Body of pancreas (tissue), 4 donors: Measurements from ENCODE around the gene PNMA6E. TPM values are rescaled to one million over a fixed set of nuclear protein-coding genes. Genes with fewer than 3 reads are reported as not detected.

Experiments used
- ATAC-seq: fragments of 150-250 bp; one replicate; pipeline ENCODE4 v1.9.1; 2016
- DNase-seq, 4 donors: peaks; one replicate each; pipeline ENCODE4 v3.0.0-alpha.2; 2019
- H3K27ac ChIP-seq, 4 donors: fragments of 200-600 bp; sonication (generic); 1 replicate in 3 of 4; 2 replicates in 1 of 4; pipeline versions ENCODE4 v1.5.1 to v1.6.1; 2016 to 2019; ENCODE audit warnings: mild to moderate bottlenecking in 1 of 4, mixed read lengths in 1 of 4, moderate library complexity in 1 of 4
- H3K27me3 ChIP-seq, 2 donors: fragments of 200-600 bp; sonication (generic); one replicate each; pipeline ENCODE4 v1.6.0; 2016; ENCODE audit warnings: mild to moderate bottlenecking in 1 of 2
- H3K36me3 ChIP-seq, 2 donors: fragments of 200-600 bp; sonication (generic); replicated peaks in 1 of 2; 2 replicates each; pipeline ENCODE4 v1.5.1; 2016; ENCODE audit warnings: low read depth in 2 of 2; ENCODE audit not compliant: insufficient read depth in 1 of 2
- H3K4me1 ChIP-seq: fragments of 200-600 bp; sonication (generic); one replicate; pipeline ENCODE4 v1.6.0; 2016
- H3K4me3 ChIP-seq, 2 donors: fragments of 200-600 bp; sonication (generic); 1 replicate in 1 of 2; 2 replicates in 1 of 2; pipeline ENCODE4 v1.5.1; 2016 to 2019
- H3K9me3 ChIP-seq, 3 donors: fragments of 200-600 bp; sonication (generic); 1 replicate in 2 of 3; 2 replicates in 1 of 3; pipeline ENCODE4 v1.5.1; 2016
- CTCF ChIP-seq, 7 experiments: fragments of 450-650 bp in 4 of 7; fragments of 200-600 bp in 3 of 7; sonication (generic) in 3 of 7; IDR thresholded peaks; one replicate each; pipeline ENCODE4 v1.5.1; 2016 to 2019; ENCODE audit warnings: antibody characterized with exemption in 7 of 7
- POLR2A ChIP-seq, 3 donors: fragments of 450-650 bp; IDR thresholded peaks; one replicate each; pipeline ENCODE4 v1.6.1; 2016; ENCODE audit warnings: antibody characterized with exemption in 3 of 3, mild to moderate bottlenecking in 2 of 3
- WGBS, 2 donors: methylation state at CpG; one replicate each; pipeline ENCODE4 v1.1.5; 2017; 5-methylcytosine and 5-hydroxymethylcytosine counted together
- intact Hi-C: fragments of 100-400 bp; cut with DNase I; formaldehyde crosslinking; loops from one replicate; pipeline ENCODE4 v1.15.1; 2023
- total RNA-seq, 2 donors: library from RNA; depleted of rRNA; stranded (reverse); fragments of >200 nt; gene quantifications; one replicate each; pipeline ENCODE4 v1.1.0, GENCODE V29; 2016

PNMA6E gene
- total RNA-seq, 2 donors from 2014 or later = not detected

- no peak overlapping the region for H3K4me3 ChIP-seq
- no peaks in the 10 kb centered on the region for H3K36me3 ChIP-seq
- H3K27ac ChIP-seq = no peak overlapping the region
- ATAC-seq (no peak), DNase-seq (no peak)
- TF ChIP-seq CTCF (IDR thresholded peaks at IDR 0.05) = no peak
- TF ChIP-seq POLR2A (IDR thresholded peaks at IDR 0.05) = no peak
- 48% methylated on average over 5 of the region's 5 CpGs; no CpG with 5 or more reads in 1 of the 2 donors for WGBS, 2 donors
- H3K27me3 ChIP-seq = no peaks in the 10 kb centered on the region
- no peaks in the 10 kb centered on the region for H3K9me3 ChIP-seq
- intact Hi-C loops = no loop called here
- no peaks in the 10 kb centered on the region for H3K4me1 ChIP-seq
These were observed 41.3 kb upstream of the PNMA6E start for GRCh38 chrX:153442463-153442862.

DNA sequence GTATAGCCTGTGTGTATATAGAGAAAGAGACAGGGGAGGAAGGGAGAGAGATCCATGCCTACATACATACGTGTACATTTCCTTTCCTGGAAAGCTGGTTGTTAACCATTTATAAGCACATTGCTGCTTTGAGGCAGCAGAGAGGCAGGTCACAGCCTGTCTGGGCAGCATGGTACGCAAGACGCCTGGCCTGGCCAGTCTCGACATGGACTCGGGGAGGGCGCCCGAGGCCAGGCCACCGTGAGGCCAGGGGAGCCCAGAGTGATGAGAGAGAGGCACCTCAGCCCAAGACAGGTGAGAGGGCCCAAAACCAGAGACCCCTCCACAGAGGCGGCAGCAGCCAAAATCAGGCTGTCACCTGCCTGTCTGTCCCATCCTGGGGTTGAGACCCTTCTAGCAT is 40.8 kb upstream of the PNMA6E start:
- Histone ChIP-seq H3K27ac (no peak overlapping the region), H3K27me3 (no peaks in the 10 kb centered on the region), H3K36me3 (no peaks in the 10 kb centered on the region), H3K4me3 (no peak overlapping the region), H3K4me1 (no peaks in the 10 kb centered on the region), H3K9me3 (no peaks in the 10 kb centered on the region)
- no peak for ATAC-seq
- DNase-seq = no peak
- TF ChIP-seq POLR2A (IDR thresholded peaks at IDR 0.05) (no peak), CTCF (IDR thresholded peaks at IDR 0.05) (no peak)
- WGBS, 2 donors = 25 to 78% methylated on average over 1 to 5 of the region's 9 CpGs
- intact Hi-C loops = no loop called here

- H3K4me3 ChIP-seq = no peak overlapping the region
- no peaks in the 10 kb centered on the region for H3K9me3 ChIP-seq
- H3K36me3 ChIP-seq = no peaks in the 10 kb centered on the region
- DNase-seq (peak in 1 of 4 donors; percentile 4), ATAC-seq (no peak)
- no peak overlapping the region for H3K27ac ChIP-seq
- WGBS, 2 donors = 15 to 19% methylated on average over 7 of the region's 7 CpGs
- no peaks in the 10 kb centered on the region for H3K27me3 ChIP-seq
- TF ChIP-seq CTCF (IDR thresholded peaks at IDR 0.05) = no peak
- no peak for TF ChIP-seq POLR2A (IDR thresholded peaks at IDR 0.05)
- intact Hi-C loops = no loop called here
- H3K4me1 ChIP-seq = no peaks in the 10 kb centered on the region
These were observed 40.1 kb upstream of the PNMA6E start for GRCh38 chrX:153441296-153441695.

DNA sequence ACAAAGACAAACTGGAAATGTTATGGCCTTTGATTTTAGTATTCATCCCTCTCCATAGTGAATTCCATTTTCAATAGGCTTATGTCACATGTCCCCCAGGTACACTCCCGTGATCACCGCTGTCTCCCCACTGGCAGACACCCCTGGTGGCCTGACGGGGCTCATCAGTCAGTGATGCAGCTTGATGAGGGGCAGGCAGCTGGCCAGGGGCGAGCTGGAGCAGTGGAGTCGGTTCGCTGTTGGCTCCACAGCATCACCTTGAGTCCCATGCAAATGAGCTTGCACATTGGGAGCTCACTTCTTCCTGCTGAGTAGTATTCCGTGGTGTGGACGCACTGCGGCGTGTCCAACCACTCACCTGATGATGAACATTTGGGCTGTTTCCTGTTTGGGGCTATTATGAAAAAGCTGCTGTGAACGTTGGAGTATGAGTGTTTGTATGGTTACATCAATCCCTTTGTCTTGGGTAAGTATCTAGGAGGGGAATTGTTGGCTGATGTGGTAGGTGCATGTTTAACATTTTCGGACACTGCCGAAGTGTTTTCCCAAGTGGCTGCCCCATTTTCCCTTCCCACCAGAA is 39.5 kb upstream of the PNMA6E start:
- ATAC-seq (no peak), DNase-seq (no peak)
- no peak overlapping the region for H3K27ac ChIP-seq
- TF ChIP-seq POLR2A (IDR thresholded peaks at IDR 0.05) (no peak), CTCF (IDR thresholded peaks at IDR 0.05) (no peak)
- no peaks in the 10 kb centered on the region for H3K27me3 ChIP-seq
- H3K4me3 ChIP-seq = no peak overlapping the region
- no peaks in the 10 kb centered on the region for H3K4me1 ChIP-seq
- no peaks in the 10 kb centered on the region for H3K9me3 ChIP-seq
- no peaks in the 10 kb centered on the region for H3K36me3 ChIP-seq
- WGBS, 2 donors = 43 to 69% methylated on average over 4 to 10 of the region's 13 CpGs
- intact Hi-C loops = no loop called here

DNA sequence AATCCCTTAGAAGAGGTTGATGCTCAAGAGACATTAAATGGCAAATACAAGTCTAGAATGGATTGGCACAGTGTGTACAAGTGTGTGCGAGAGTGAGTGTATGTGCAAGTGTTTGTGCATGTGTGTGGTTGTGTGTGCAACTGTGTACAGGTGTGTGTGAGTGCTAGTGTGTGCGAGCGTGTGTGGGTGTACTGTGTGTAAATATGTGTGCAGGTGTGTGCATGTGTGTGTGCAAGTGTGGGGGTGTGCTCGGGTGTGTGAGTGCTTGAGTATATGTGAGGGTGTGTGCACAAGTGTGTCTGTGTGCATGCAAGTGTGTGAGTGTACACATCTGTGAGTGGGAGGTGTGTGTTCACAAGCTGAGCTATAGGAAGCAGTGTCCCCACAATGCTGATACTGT is 38.8 kb upstream of the PNMA6E start:
- ATAC-seq (no peak), DNase-seq (no peak)
- Histone ChIP-seq H3K4me1 (no peaks in the 10 kb centered on the region), H3K4me3 (no peak overlapping the region), H3K9me3 (no peaks in the 10 kb centered on the region), H3K27ac (no peak overlapping the region), H3K27me3 (no peaks in the 10 kb centered on the region), H3K36me3 (no peaks in the 10 kb centered on the region)
- intact Hi-C loops = no loop called here
- 63 to 70% methylated on average over 4 of the region's 4 CpGs for WGBS, 2 donors
- TF ChIP-seq CTCF (IDR thresholded peaks at IDR 0.05) = no peak
- TF ChIP-seq POLR2A (IDR thresholded peaks at IDR 0.05) = no peak
